Hematopoietic multipotent progenitor cell treated with erythropoietin and hydrocortisone succinate and interleukin-3 and kit ligand, for 4 days (in vitro differentiated cells): ENCODE measurements around the gene PPP2R5C.

ENCODE experiments used
- DNase-seq: peaks from one replicate; pipeline ENCODE4 v3.0.0-alpha.2; 2015

The PPP2R5C gene

DNA sequence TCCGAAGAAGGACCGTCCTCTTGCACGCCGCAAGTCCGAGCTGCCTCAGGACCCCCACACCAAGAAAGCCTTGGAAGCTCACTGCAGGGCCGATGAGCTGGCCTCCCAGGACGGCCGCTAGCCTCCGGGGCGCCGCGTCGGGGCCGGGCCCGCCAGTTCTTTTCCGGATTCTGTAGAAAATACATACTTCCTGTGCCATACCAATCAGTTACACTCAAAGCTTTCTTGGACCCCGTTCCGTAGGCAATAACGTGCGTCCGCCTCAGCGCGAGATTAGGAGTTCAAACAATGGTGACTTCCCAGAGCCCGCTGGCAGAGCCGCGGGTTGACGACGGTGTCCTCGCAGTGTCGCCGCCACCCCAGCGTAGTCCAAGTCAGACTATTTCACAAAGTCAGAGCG is 163.6 kb downstream of the PPP2R5C start:
- DNase-seq = no peak

DNA sequence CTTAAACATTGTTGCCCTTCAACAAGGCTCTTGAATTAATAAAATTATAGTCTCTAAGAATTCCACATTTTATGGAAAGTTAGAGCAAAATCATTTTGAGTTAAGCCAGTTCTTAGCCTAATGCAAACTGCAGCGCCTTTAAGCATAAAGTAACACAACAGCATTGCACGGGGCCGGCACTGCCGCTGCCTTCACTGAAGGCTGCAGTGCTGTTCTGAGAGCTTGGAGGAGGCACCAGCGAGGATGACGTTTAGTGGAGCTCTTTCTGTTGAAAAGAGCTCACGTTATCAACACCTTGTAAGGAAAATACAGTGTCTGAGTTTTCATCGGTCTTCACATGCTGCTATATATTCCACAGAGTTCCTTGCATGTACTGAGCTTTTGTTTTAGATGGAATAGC is 164.6 kb downstream of the PPP2R5C start:
- no peak for DNase-seq

DNA sequence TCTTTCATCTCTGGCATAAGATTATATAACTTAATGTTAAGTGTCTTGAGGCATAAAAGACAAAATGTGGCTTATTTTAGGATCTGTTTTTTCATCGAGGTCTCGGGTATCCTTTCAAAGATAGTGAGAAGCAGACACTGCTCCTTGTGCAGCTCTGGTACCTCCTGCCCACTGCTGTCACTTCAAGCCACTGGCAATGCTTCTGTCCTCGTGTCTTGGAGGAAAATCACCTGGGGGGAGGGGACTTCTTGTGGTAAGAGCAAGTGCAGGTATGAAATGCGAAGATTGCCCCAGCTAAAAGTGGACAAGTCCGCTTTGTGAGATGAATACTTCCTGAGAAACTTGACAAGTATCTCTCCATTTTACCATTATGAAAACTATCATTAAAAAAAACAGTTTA is 165.1 kb downstream of the PPP2R5C start:
- no peak for DNase-seq

- peak; percentile 48 for DNase-seq
Observed at GRCh38 chr14:101927859-101928258, 166.3 kb downstream of the PPP2R5C start.

DNA sequence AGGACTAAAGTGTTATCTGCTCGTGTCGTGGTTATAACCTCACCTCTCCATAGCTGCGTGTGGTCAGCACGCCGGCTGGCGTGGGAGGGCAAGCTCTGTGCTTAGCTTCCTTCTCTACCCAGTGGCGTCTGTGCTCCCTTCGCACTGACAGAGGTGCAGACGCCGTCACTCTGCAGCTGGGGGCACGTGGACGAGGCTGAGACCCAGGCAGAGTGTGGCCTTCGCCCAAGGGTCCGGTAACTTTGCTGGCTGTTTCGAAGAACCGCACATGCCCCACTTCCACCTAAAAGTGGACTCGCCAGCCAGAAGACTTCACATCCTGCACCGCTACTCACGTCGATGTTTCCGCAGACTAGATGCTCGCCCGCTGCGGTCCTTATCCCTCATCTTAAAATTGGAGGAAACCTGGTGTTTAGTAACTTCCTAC is 166.9 kb downstream of the PPP2R5C start:
- DNase-seq = peak; percentile 42

- DNase-seq = no peak
Observed at GRCh38 chr14:101929096-101929495, 167.6 kb downstream of the PPP2R5C start.

DNA sequence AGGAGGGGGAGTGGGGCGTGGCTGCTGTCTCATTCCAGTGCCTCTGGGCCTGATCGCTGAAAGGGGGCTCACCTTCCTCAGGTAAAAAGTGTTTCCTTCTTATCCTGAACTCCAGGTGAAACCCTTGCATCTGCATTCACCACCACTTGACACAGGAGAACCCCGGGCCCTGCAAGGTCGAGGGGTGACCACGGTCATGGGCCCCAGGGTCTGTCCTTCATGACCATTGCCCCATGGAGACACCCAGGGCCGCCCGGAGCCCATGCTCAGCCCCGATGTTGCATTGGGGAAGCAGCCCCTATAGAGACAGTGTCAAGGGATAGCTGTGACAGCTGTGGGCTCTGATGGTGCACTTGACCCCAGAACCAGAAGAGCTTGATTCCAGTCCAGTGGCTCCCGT is 168.4 kb downstream of the PPP2R5C start:
- no peak for DNase-seq

- no peak for DNase-seq
Observed at GRCh38 chr14:101932673-101933072, 171.2 kb downstream of the PPP2R5C start.

DNA sequence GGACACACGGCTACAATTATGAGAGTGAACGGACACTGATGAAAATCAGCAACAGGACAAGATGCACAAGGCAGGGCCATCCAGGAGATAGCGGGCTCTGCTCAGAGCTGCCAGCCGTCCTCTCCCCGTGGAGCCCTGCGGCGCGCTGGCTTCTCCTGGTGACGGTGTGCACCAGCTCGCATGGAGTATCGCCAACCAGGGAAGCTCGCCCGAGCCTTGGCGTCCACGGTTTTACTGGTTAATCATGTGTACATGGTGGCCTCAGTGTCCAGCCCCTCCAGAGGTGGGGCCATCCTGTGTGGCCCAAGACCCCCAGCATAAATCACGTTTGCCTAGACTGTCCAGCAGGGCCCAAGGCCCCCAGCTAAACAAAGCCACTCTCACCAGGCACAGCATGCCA is 171.7 kb downstream of the PPP2R5C start:
- DNase-seq = no peak

DNA sequence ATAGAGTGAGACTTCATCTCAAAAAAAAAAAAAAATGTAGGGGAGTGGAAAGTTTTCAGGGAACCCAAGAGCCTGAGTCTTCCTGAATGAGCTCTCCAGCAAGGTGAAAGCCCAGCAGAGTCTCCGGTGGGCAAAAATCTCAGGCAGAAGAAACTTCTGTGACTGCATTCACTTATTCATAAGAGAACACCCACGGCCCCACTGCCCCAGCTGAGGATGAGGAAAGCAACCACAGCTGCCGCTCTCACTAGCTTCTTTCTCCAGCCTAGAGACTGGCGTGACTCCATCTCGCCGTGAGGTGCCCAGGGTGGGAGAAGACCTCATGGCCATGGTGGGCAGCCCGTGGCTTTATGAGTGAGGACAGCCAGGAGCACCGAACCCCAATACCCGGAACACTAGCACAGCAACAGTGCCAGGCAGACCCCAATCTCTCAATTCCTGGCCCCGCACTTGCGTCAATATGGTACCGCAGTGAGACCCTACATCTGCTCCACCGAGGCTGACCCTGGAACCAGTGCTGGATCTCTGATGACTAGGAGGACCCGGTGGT is 173.2 kb downstream of the PPP2R5C start:
- no peak for DNase-seq

DNA sequence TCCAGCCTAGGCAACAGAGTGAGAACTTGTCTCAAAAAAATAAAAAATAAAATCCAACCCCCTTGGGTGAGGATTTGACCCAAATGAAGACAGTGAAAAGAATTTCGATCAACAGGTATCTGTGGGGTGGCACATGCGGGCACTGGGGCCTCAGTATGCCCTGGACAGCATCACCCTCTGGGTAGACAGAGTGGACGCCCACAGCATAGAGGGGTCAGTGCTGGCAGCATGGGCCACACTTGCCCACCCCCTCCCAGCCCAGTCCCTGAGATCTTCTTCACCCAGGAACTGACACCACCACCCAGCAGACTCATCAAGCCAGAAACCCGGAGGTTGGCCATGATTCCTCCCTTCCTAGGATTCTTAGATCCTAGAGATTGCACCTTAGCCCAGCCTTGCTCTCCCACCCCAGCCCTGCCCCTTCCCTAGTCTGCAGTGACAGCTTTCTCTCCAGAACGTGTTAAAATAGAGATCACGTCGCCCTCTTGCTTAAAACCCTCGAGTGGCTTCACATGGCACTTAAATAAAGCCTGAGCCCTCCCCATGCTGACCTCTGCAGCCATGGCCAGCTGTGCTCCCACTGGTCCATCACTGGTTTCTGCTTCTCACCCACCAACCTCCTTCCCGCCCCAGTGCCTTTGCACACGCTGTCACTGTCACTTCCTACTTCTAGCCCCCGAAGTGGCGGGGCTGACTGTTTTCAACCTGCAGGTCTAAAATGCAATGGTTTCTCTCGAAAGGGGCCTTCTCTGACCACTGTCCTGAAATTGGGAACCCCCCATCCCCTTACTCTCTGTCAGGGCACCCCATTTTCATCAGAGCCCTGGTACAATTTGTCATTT is 176.6 kb downstream of the PPP2R5C start:
- DNase-seq = no peak

DNA sequence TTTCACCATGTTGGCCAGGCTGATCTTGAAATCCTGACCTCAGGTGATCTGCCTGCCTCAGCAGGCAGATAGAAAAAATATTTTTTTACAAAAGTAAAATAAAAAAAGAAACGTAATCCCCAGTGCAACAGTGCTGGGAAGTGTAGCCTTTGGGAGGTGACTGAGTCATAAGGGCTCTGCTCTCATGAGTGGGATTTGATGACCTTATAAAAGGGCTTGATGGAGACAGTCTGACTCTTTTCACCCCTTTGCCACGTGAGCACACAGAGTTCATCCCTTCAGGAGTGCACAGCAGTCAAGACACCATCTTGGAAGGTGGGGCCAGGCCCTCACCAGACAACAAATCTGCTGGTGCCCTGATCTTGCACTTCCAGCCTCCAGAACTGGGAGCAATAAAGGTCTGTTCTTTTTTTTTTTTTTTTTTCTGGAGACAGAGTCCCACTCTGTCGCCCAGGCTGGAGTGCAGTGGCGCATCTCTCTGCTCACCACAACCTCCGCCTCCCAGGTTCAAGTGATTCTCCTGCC is 178.2 kb downstream of the PPP2R5C start:
- no peak for DNase-seq

GRCh38 chr14:101944451-101944850 is 182.9 kb downstream of the PPP2R5C start:
- DNase-seq = no peak

DNA sequence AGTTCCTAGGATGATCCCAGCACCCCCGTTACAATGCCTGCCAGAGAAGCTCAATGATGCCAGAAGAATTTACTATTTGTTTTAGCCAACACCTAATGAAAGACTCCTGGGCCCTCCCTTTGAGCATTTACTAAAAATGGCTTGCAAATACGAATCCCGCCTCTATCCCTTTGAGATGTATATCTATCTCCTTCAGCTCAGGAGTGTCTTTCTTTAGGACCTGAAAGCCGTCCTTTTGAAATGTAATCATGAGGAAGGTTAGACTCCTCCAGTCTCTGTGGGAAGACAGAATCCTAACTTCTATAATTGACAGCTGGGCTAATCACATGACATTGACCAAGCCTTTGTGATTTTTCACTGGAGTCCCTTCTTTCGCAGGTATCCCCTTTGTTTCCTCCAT is 183.7 kb downstream of the PPP2R5C start:
- DNase-seq = no peak

DNA sequence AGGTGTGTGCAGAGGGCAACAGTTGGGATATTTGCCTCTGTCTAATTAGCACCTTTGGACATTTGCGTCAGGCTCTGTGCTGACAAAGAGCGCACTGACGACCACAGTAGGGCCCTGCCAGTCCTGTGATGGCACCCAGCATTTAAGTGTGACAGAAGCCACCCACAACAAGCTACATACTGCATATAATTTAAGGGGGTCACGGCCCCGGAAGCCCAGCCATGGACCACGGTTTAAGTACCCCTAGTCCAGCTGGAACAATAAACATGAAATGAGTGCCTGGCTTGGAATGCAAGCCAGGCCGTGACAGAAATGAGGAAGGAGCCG is 186.0 kb downstream of the PPP2R5C start:
- no peak for DNase-seq

DNA sequence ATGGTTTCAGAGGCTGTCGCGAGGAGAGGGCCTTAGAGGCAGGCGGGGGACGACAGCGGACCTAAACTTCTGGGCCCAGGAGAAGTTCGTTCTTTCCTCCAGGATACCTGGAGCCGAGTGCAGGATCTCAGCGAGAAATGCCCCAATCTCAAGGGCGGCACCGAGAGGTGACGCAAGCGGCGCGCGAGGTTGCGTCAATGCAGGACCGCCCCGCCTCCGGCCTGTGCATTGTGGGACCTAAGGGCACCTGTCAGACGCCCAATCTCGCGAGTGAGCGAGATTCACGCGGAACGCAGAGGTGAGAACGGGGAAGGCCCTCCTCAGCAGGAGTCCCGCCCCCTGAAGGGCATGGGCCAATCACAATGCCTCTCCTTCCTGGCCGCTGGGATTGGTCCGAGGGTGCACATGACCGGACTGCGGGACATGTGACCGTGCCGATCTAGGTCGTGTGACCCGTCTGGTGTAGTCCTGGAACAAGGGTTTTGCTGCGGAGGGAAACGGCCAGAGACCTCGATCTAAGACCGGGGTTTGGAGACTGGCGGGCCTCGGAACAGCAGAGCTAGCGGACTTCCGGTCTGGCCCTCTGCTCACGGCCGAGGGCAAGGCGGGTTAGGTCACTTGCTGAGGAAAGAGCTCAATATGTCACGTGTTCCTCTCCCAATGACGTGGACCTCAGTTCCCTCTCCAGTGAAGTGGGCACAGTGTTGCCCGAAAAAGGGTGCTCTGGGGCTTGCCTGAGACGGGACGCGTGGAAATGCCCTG is 186.6 kb downstream of the PPP2R5C start:
- DNase-seq = peak; percentile 100

- DNase-seq = no peak
Observed at GRCh38 chr14:101948666-101949216, 187.2 kb downstream of the PPP2R5C start.

DNA sequence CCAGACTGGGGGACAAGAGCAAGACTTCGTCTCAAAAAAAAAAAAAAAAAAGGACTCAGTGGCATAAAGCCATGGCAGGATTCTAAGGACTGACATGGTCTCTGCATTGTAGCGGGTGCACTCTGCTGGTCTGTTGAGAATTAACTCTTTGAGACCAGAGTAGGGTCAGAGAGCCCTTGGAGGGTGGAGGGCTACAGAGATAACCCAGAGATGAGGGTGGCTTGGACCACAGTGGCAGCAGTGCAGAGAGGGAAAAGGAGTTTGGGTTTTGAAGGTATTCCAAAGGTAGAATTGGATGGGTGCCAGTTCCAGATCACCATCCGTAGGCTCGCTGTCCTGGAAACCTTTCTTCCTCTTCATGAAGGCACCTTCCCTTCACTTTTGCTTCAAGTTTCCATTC is 188.6 kb downstream of the PPP2R5C start:
- DNase-seq = peak; percentile 37

GRCh38 chr14:101950516-101951215 is 189.2 kb downstream of the PPP2R5C start:
- DNase-seq = no peak

- no peak for DNase-seq
Observed at GRCh38 chr14:101953151-101953550, 191.6 kb downstream of the PPP2R5C start.

- no peak for DNase-seq
Observed at GRCh38 chr14:101954501-101954900, 193.0 kb downstream of the PPP2R5C start.

DNA sequence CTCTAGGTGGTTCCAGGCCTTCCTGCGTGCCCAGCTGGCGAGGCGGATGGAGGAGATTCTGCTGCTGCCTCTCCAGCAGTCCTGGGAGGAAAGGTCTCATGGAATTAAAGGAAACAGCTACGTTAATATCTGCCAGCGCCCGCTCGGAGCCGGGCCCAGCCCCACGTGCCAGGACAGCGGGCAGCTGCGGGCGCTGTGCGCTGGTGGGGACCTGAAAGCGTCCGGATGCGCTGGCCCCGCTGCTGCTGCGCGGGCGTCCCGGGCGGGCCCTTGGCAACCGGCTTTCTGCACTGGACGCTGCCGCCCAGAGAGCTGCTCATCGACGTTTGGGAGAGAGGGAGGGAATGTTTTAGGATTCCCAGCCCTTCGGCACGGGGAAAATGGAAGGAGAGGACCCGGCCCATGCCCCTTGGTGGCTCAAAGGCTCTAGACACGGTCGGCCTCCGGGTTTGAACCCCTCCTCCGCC is 194.2 kb downstream of the PPP2R5C start:
- no peak for DNase-seq
